ENCODE results near the gene CUL3. TPM values are rescaled to one million over a fixed set of nuclear protein-coding genes. Genes with fewer than 3 reads are reported as not detected.

CUL3 gene
- total RNA-seq, 1 donor from 2014 or later = 74.4 TPM

DNA sequence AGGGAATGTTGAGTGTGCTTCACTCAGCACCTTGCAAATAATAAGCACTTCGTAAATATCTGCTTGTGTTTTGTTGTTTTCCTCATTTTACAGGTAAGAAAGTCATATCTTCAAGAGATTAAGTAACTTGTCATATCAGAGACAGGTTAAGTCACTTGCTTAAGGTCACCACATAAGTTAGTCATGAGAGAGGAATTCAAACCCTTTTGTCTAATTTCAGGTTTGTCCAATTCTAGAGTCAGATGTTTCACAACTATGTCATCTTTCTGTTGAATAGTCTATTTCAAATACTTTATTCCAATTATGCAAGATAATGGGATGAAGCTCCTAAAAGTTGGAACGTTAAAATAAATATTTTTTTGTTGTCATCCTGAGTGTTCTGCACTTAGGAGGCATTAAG is 13.5 kb upstream of the CUL3 start:
- Histone ChIP-seq H3K27ac (replicated peaks) (no peak overlapping the region), H3K4me3 (no peak overlapping the region), H3K36me3 (no peaks in the 10 kb centered on the region), H3K27me3 (ENCODE audit: low read depth) (peaks cover 2% of the 10 kb centered on the region), H3K4me1 (no peaks in the 10 kb centered on the region), H3K9me3 (replicated peaks) (peaks cover under 1% of the 10 kb centered on the region)
- no peak for DNase-seq
- intact Hi-C loops (cut with micrococcal nuclease) = no loop called here
- TF ChIP-seq, protein P1, sequence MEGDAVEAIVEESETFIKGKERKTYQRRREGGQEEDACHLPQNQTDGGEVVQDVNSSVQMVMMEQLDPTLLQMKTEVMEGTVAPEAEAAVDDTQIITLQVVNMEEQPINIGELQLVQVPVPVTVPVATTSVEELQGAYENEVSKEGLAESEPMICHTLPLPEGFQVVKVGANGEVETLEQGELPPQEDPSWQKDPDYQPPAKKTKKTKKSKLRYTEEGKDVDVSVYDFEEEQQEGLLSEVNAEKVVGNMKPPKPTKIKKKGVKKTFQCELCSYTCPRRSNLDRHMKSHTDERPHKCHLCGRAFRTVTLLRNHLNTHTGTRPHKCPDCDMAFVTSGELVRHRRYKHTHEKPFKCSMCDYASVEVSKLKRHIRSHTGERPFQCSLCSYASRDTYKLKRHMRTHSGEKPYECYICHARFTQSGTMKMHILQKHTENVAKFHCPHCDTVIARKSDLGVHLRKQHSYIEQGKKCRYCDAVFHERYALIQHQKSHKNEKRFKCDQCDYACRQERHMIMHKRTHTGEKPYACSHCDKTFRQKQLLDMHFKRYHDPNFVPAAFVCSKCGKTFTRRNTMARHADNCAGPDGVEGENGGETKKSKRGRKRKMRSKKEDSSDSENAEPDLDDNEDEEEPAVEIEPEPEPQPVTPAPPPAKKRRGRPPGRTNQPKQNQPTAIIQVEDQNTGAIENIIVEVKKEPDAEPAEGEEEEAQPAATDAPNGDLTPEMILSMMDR (IDR thresholded peaks at IDR 0.05; ENCODE audit: borderline replicate concordance) = no peak

DNA sequence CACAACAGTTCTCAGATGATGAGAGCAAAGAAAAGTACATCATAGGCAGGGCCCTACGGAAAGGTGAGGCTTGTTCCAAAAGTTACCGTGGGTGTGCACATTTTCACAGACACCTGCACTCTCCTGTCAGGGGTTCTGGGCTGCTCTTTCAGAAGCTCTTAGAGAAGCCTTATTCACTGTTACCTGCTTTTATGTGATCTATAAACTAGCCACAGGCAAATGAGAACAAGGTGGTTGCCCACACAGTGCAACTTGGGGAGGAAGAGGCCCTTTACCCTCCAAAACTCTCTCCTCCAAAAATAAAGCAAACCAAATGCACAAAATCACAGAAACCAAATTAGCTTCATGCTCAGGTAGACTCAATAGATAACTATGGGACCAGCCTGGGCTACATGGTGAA is 11.1 kb upstream of the CUL3 start:
- Histone ChIP-seq H3K36me3 (no peaks in the 10 kb centered on the region), H3K9me3 (replicated peaks) (no peaks in the 10 kb centered on the region), H3K4me3 (no peak overlapping the region), H3K27ac (replicated peaks) (no peak overlapping the region), H3K4me1 (no peaks in the 10 kb centered on the region), H3K27me3 (ENCODE audit: low read depth) (no peaks in the 10 kb centered on the region)
- DNase-seq = no peak
- intact Hi-C loops (cut with micrococcal nuclease) = no loop called here
- TF ChIP-seq, protein P1 (IDR thresholded peaks at IDR 0.05; ENCODE audit: borderline replicate concordance) = no peak

DNA sequence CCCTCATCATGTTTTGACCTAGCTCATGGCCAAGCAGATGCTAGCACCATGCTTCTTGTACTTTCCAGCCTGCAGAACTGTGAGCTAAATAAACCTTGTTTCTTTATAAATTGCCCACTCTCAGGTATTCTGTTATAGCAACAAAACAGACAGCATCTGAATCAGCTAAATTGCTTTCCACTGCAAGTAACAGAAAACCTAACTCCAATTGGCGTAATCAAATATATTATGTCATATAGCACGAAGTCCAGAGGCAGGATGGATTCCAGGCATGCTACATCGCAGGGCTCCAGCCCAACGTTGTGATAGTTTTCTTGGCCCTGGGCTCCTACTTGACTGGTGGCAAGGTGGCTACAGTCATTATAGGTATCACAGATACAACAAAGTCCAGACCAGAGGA is 10.4 kb upstream of the CUL3 start:
- intact Hi-C loops (cut with micrococcal nuclease) = no loop called here
- TF ChIP-seq, protein P1 (IDR thresholded peaks at IDR 0.05; ENCODE audit: borderline replicate concordance) = no peak

DNA sequence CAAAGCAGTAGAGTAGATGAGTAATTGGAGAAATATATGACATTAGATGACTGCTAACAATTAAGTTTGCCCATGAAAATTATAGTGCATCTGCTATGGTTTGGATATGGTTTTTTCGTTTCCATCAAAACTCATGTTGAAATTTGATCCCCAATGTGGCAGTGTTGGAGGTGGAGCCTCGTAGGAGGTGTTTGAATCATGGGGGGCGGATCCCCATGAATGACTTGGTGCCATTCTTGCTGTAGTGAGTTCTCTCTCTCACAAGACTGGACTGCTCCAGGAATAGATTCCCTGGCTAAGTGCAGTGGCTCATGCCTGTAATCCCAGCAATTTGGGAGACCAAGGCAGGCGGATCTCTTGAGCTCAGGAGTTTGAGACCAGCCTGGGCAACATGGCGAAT is 9.7 kb upstream of the CUL3 start:
- H3K9me3 ChIP-seq (replicated peaks) = no peaks in the 10 kb centered on the region
- no peak overlapping the region for H3K27ac ChIP-seq (replicated peaks)
- H3K4me3 ChIP-seq = no peak overlapping the region
- no peaks in the 10 kb centered on the region for H3K4me1 ChIP-seq
- no peaks in the 10 kb centered on the region for H3K36me3 ChIP-seq
- intact Hi-C loops (cut with micrococcal nuclease) = no loop called here
- no peak for DNase-seq
- TF ChIP-seq, protein P1 (IDR thresholded peaks at IDR 0.05; ENCODE audit: borderline replicate concordance) = no peak
- H3K27me3 ChIP-seq (ENCODE audit: low read depth) = no peaks in the 10 kb centered on the region

More for the DNA sequence above, 10.4 kb upstream of the CUL3 start:
- Histone ChIP-seq H3K4me3 (no peak overlapping the region), H3K36me3 (no peaks in the 10 kb centered on the region), H3K27me3 (ENCODE audit: low read depth) (no peaks in the 10 kb centered on the region), H3K9me3 (replicated peaks) (no peaks in the 10 kb centered on the region), H3K4me1 (no peaks in the 10 kb centered on the region), H3K27ac (replicated peaks) (no peak overlapping the region)
- no peak for DNase-seq

DNA sequence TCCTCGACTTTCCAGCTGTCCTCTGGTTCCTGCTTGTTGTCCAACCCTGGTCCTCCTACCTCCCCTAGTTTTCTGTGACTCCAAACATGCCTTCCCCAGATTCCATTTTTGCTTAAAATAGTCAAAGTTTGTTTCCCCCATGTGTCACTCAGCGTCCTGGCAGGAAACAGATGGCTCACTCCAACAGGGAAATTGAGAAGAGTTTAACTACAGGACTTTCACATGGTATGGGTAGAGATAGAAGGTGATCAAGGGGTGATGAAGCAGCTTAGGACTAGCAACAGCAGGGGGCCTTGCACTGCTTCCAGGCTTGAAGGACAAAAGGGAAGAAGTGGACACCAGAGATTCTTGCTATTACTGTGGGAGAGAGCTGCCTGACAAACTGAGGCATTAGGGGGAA is 6.1 kb upstream of the CUL3 start:
- no peaks in the 10 kb centered on the region for H3K9me3 ChIP-seq (replicated peaks)
- no peak overlapping the region for H3K4me3 ChIP-seq
- TF ChIP-seq, protein P1 (IDR thresholded peaks at IDR 0.05; ENCODE audit: borderline replicate concordance) = no peak
- DNase-seq = no peak
- intact Hi-C loops (cut with micrococcal nuclease) = no loop called here
- H3K36me3 ChIP-seq = no peaks in the 10 kb centered on the region
- no peaks in the 10 kb centered on the region for H3K27me3 ChIP-seq (ENCODE audit: low read depth)
- peaks cover 10% of the 10 kb centered on the region for H3K4me1 ChIP-seq
- no peak overlapping the region for H3K27ac ChIP-seq (replicated peaks)

Measured in left ventricle myocardium inferior (tissue), 1 donor.